ENCODE measurements around the gene ZBP1.

Gene ZBP1, protein sequence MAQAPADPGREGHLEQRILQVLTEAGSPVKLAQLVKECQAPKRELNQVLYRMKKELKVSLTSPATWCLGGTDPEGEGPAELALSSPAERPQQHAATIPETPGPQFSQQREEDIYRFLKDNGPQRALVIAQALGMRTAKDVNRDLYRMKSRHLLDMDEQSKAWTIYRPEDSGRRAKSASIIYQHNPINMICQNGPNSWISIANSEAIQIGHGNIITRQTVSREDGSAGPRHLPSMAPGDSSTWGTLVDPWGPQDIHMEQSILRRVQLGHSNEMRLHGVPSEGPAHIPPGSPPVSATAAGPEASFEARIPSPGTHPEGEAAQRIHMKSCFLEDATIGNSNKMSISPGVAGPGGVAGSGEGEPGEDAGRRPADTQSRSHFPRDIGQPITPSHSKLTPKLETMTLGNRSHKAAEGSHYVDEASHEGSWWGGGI

DNA sequence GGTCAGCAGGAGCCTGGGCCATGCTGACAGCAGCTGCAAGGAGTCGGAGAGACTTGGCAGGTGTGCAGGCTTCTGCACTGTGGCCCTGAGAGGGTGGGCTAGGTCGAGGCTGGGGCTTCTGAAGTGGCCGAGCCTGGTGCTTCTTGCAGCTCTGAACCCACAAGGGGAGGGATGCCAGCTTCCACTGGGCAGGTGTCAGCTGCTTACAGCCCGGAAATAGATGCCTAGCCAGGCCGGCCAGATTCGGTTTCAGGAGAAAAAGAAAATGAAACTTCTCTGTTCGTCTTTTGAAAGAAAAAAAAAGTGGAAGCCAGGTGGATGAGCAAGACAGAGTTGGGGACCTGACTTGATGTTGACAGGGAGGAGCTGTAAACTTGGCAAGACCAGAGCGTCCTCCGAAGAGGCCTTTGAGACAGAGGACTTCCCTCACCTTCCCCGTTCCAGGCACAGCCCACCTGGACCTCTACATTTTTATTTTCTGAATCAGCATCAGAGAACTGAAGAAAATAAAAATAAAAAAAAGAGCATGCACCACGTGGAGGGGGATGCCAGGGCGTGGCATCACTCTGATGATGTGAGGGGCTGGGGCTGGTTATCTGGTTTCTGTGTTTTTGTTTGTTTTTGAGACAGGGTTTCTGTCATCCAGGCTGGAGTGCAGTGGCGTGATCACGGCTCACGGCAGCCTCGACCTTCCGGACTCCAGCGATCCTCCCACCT lies at the start of gene ZBP1:
ZBP1 (minus strand) TSS at position 153 of the 717 bp plus-strand sequence; CDS start at position 22, 131 bp downstream.
- DNase-seq (ENCODE audit: low read depth in 3 of 3) = peak in 2 of 3 experiments; percentile 17 to 35

DNA sequence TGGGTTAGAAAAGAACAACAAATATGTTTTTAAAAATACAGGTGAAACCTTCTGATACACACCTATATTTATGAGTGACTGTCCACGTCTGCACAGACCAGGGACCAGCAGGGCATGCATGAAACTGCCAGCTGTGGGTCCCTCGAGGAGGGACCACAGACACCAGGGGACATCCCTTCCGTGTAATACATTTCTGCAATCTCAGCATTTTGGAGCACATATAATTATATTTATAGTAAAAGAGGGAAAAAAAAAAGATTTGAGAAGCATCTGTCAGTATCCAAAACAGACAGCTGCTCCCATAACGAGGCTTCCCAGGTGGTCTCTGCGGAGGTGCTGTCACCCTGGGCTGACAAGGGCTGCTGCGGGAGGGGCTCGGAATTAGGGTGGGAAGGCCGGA lies 49.4 kb upstream of the ZBP1 start:
- no peak for DNase-seq (ENCODE audit: low read depth in 3 of 3)

DNA sequence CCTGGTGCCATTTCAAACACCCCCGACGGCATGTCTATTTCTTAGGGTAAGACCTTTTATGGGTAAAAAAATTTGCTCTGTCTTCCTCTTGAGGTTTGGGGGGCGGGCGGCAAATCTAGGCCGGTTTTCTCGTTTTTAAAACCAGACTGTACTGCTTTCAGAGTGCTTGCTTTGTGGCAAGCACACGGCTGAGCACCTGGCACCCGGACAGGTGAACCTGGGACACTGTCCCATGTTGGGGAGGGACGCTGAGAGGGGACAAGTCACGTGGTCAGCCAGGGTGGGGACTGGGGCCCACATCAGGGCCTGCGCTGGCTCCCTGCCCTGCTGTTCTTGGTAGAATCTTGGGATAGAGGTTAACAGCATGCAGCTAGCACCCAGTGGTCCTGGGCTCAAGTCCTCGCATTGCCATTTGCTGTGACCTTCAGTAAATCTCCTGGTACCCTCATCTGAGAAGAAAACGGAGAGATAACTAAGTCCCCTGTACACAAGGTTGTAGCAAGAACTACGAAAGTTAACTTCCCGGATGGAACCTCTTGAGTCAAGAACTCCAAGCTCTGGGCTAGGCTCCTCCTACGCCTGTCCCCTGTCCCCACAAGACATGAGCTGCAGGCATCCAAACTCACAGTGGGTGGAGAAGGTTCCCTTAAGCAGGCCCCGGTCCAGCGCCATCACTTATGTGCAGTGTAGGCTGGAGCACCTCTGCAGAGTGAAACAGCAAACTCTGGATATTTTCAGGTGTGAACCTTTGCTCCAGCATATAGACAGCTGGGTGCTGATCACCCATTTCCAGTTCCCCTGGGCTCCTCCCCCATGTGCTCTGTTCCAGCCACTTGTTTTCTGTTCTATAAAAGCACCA lies 47.9 kb upstream of the ZBP1 start:
- no peak for DNase-seq (ENCODE audit: low read depth in 3 of 3)

DNA sequence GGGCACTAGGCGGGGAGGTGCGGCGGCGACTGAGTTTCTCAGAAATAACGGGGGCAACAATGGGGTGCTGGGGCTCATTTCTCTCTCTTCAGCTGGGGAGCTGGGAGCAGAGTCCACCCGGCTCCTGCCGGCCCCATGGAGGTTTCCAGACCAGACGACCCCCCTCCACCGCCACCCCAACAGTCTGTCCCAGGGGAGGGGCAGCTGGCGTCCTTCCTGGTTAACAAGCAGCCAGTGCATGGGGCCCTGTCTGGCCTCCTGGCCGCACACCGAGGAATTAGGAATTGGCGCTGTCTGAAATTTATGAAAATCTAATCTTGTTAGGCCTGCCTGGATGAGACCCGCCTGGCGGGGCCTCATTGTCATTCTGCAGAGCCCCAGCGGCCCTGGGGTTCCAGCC lies 47.2 kb upstream of the ZBP1 start:
- DNase-seq (ENCODE audit: low read depth in 3 of 3) = no peak

DNA sequence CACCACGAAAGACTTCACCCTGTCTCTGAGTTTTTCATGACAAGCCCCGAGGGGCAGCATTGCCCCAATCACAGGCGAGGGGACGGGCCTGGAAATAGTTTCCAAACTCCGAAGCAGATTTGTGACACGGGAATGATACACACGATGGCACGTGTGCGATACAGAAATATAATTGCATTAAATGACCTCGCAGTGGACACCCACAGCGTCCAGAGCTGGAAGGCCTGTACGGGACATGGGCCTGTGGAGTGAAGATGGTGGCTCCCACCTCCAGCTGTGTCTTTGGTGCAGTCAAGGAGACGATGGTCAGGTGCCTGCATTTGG lies 46.6 kb upstream of the ZBP1 start:
- no peak for DNase-seq (ENCODE audit: low read depth in 3 of 3)

DNA sequence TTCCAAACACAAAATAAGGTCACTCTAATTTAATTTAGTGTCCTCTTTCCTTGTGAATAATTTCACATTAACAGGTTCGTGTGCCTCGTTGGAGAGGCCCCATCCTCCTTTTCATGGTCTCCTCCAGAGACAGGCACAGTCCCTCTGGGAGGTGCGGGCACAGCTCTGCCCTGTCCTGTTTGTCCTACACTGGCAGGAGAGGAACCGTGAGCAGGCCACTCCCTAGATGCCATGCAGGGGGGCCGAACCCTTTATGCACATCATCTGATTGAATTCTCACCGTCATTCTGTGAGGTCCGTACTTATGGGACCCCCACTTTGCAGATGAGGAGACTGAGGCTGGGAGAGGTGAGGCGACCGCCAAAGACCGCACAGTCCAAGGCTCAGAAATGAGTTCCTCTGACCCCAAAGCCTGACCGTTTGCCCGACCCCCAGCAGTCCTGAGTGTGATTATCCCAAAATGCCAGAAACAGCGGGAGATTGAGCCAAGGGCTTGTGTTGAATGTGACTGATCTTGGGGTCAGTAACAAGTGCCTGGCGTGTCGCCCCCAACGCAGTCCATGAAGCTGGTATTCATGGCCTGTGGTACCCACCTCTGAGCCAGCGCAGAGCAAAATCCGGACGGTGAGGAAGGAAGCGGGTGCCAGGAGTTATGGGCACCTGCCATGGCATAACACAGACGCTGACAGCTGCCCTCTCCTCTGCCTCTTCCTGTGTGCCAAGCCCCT lies 46.0 kb upstream of the ZBP1 start:
- DNase-seq (ENCODE audit: low read depth in 3 of 3) = no peak

DNA sequence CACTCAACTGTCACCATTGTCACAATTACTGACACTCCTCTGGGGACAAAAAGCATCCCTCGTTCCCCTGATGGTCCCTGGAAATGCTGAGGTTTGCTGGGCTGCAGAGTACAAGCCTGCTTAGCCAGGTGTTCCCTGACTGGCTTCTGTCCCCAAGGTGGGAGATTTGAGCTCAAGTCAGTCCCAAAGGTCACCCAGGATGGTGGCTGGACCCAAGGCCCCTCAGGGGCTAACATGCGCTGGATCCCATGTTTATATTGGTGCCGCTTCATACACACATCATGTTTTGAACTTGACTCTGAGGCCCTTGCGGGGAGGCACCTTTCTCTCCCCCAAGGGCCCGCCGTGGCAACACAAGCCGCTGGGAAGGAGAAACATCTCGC lies 45.4 kb upstream of the ZBP1 start:
- DNase-seq (ENCODE audit: low read depth in 3 of 3) = no peak

DNA sequence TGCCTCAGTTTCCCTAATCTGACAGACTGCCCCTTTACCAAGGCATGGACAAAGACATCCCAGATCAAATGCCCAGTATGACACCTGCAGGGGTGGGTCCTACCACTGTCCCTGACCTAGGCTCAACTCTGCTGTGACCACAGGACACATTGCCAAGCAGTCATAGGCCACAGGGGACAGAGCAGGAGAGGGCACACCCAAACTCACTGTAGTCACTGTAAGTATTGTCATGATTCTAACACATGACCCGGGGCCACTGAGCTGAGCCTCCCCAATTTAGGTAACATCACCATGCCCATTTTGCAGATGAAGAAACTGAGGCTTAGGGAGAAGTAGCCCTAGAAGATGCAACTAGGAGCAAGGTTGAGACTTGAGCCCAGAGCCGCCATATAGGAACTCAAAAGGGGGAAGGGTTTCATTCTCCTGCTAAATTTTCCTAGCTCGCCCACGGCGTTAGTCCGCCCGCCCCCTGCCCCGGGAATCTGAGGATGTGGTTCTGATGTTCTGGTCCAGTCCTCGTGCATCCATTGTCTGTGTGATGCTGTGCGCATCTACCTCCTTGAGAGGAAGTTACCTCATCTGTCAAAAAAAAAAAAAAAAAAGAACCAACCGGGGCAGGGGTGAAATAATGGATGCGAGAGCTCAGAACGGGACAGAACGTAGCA lies 44.8 kb upstream of the ZBP1 start:
- DNase-seq (ENCODE audit: low read depth in 3 of 3) = no peak

DNA sequence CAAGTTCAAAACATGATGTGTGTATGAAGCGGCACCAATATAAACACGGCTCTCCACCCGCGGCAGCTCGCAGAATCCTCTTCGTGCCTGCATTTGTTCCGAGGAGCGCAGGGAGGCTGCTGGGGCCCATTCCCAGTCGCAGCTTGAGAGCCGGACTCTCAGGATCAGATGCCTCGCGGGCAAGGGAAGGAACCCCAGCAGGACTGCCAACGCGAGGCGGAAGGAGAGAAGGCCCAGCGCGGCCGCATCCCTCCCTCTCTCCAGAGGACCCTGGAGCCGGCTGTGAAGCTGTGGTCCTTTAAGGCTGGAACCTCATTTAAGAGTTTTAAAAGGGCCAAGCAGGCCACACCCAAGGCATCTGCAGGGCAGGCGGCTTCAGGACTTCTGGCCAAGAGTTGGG lies 44.2 kb upstream of the ZBP1 start:
- no peak for DNase-seq (ENCODE audit: low read depth in 3 of 3)

DNA sequence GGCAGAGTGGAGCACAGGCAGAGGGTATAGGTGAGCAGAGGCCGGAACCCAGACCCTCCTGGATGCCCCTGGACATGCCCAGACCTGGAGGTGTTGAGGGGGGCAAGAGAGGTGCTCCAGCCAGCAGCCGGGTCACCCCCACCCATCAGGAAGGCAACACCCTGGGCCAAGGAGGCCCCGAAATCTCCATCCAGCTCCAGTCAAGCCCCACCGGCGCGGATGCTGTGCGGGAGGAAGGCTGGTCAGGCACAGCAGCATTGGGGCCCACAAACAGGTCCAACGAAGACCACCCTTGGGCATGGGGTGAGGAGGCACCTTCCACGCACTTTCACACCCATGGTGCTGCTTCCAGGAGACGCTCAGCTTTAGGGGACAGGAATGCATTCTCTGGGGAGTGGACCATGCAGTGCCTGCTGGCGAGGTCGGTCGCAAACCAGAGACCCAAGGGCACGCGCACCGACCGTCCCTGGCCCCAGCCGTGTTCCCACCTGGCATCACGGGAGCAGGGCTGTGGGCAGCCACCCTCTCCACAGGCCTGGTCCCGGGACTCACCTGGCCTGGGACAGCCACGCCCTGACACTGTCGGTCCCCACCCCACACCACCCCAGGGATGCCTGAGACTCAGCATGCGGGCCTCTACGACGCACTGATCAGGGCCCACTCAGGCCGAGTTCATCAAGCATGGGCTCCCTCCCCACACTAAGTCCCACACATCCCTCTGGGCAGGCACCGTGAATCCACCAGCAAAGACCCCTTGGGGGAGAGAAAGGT lies 43.6 kb upstream of the ZBP1 start:
- DNase-seq (ENCODE audit: low read depth in 3 of 3) = no peak

DNA sequence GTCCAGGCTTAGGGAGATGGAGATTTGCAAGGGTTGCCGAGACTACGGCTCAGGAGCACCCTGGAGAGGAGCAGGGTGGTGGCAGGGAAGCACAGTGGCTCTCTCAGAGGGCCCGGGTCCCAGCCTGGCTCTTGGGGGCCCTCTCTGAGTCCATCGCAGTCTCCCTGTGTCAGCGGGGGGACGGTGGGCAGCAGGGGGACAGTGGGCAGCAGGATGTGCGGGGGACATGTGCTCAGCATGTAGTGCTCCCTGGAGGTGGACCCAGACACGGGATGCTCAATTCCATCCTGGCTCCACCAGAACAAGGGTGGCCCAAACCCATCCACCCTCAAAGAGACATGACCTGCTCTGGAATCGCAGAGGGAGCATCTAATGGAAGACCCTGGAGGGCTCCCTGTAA lies 43.0 kb upstream of the ZBP1 start:
- DNase-seq (ENCODE audit: low read depth in 3 of 3) = no peak

DNA sequence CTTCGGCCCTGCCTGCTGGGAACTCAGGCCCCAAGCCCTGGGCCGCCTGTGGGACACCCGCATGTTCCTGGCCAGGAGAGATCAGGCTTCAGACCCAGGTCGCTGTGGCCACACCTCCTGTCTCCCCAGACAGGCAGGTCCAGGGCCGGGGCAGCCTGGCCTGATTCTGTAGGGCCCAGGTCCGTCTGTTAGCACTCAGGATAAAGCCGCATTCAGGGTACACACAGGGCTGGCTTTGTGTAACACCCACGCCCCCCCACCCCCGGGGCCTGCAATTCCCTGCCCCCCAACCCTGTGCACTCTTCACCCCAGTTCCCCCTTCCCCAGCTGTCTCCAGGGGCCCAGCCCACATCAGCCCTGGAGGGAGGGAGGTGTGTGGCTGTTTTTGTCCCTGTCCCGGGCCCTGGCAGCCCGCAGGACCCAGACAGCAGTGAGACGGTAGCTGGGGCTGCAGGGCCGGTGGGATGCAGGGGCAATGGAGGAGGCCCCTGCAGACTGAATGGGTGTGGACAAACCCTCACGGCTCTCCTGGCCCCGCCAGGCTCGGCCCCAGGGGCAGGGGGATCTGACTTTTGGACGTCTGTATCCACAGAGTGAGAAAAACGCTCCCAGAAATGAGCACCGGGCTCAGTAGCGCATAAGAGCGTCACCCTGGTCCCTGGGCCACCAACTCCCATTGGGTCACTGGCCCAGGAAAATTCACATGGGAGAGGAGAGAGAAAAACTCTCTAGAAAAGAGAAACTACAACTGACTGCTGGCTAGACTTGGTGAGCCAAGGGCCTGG lies 42.4 kb upstream of the ZBP1 start:
- DNase-seq (ENCODE audit: low read depth in 3 of 3) = no peak

DNA sequence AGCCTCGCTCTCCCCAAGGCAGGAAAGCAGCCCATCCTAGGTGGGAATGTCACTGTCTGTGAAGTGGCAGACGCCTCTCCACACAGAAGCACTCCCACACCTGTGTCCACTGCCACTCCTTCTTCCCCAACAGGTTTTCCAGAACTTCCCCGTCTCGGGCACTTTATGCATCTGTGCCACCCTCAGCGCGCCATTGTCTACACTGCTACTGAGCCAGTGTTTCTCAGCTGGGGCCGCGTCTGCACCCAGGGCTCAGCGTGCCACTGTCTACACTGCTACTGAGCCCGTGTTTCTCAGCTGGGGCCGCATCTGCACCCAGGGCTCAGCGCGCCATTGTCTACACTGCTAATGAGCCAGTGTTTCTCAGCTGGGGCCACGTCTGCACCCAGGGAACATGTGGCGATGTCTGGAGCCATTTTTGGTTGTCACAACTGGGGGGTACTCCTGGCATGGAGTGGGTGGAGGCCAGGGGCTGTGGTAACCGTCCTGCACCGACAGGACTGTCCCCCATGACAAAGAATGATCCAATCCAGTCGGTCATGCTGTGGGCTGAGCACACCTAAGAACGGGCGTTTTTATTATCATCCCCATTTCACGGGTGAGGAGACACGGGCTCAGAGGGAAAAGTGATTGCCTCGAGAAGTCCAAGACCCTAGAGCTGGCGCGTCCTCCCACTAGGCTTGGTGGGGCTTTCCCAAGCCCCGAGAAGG lies 41.7 kb upstream of the ZBP1 start:
- DNase-seq (ENCODE audit: low read depth in 3 of 3) = no peak

DNA sequence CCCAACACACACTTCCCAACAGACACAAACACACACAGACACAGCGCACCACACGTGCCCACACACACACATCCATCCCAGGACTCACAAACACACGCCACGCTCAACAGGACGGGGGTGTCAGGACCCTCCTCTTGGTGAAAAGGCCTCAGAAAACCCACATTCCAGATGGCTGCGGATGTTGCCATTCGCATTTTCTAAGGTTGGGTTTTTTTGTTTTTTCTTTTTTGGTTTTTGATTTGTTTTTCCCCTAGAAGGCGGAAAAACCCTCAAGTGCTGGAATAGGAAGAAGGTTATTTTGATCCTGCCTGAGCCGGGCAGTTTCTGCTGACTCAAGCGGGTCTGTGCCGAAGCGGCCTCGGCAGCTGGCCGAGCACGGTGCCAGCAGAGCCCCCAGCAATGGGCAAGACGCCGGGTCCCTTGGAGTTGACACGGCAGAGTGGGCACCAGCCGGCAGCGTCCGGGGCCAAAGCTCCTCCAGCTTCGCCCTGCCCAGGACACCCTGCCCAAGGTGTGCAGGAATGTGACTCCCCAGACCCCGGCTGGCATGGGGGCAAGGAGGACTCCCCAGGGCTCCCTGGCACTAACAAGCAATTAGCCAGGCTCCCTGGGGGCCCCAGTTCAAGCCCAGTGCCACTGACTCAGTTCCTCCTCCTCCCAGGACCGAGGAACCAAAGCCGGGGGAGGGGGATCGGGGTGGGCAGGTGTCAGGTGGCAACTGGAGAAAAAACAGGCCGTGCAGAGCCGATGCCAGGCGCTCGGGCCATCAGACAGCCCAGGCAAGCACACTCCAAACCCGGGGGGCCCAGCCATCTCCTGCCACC lies 40.9 kb upstream of the ZBP1 start:
- no peak for DNase-seq (ENCODE audit: low read depth in 3 of 3)

DNA sequence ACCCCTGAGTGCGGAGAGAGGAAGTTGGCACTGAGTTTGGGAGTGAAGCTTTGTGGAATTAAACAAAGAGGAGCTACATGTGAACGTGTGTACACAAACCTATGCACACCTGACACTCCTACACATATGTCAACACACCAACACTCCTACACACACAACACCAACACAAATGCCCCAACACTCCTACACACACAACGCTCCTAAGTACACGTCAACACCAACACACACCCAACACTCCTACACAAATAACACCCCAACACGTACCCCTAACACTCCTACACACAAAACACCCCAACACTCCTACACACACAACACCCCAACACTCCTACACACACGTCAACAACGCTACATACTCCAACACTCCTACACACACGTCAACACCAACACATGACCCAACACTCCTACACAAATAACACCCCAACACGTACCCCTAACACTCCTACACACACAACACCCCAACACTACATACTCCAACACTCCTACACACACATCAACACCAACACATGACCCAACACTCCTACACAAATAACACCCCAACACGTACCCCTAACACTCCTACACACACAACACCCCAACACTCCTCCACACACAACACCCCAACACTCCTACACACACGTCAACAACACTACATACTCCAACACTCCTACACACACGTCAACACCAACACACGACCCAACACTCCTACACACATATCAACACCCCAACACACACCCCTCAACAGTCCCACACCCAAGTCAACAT lies 40.1 kb upstream of the ZBP1 start:
- no peak for DNase-seq (ENCODE audit: low read depth in 3 of 3)

DNA sequence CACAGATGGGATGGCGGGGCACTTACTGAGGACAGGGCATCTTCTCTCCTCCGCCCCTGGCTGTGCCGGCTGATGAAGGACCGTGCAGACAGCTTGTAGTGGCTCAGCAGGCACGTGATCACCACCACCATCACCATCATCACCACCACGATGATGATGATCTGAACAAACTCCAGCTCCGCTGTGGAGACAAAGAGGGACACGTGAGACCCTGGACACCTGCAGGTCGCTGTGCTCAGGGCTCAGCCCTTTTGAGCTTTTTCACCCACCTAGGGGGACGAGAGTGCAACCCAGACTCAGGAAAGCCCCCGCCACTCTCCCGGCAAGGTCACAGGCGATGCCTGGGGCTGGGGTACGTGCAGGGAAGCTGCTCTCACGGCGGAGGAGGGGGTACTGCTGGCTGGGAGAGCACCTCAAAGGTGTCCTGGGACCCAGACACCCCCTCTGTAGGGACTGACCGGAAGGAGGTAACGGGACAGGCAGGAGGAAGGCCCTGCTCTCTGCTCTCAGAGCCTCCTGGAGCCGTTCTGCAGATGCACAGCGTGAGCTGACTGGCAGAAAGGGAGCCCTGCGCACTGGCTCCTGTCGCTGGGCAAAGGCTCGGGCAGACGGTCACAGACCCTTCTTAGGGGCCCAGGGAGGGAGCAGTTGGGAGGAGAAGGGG lies 39.4 kb upstream of the ZBP1 start:
- DNase-seq (ENCODE audit: low read depth in 3 of 3) = no peak

All from stimulated activated CD4-positive, alpha-beta T cell treated with anti-CD3 and anti-CD28 coated beads, TNF-alpha, amount 100 ng/mL, for 24 hours (primary cell).